B cell (primary cell): ENCODE data around the gene URGCP. TPM values are rescaled to one million over a fixed set of nuclear protein-coding genes. Genes with fewer than 3 reads are reported as not detected.

Source experiments
- ATAC-seq: fragments of 200-7000 bp; cut with Tn5 transposase; one replicate; pipeline ENCODE4 v1.10.0; 2021; ENCODE audit warnings: low read depth, mild to moderate bottlenecking, moderate number of reproducible peaks, moderate library complexity
- CTCF ChIA-PET: fragments of 350-600 bp; sonication (Branson Sonifier 250); formaldehyde crosslinking; loops from one replicate; lab custom pipeline; 2021; ENCODE audit warnings: antibody characterized with exemption, inconsistent platforms; lab: Charles Lee
- POLR2A ChIA-PET: fragments of 350-600 bp; sonication (Branson Sonifier 250); formaldehyde crosslinking; loops from one replicate; lab custom pipeline; 2021; ENCODE audit warnings: antibody characterized with exemption; lab: Charles Lee
- DNase-seq: peaks from one replicate; pipeline ENCODE4 v3.0.0; 2013
- H2AFZ ChIP-seq: 2 replicates; pipeline ENCODE4 v1.6.1; 2012; ENCODE audit warnings: mild to moderate bottlenecking, low read depth, low read length; ENCODE audit not compliant: insufficient read depth, poor library complexity, severe bottlenecking
- H3K27ac ChIP-seq, 2 donors: 1 replicate in 1 of 2; 2 replicates in 1 of 2; pipeline ENCODE4 v1.5.1; 2012 to 2013; ENCODE audit warnings: low read length in 2 of 2, mild to moderate bottlenecking in 2 of 2, moderate library complexity in 1 of 2
- H3K27me3 ChIP-seq, 4 experiments: fragments of 200-600 bp in 1 of 4; sonication (generic) in 1 of 4; replicated peaks in 1 of 4; 1 replicate in 2 of 4; 2 replicates in 2 of 4; pipeline versions ENCODE4 v1.6.1 to v1.7.0; 2013 to 2016; ENCODE audit warnings: low read length in 3 of 4, mild to moderate bottlenecking in 2 of 4, mixed read lengths in 1 of 4, moderate library complexity in 1 of 4; ENCODE audit not compliant: insufficient read depth in 4 of 4, control insufficient read depth in 3 of 4; ENCODE audit errors: control extremely low read depth in 1 of 4
- H3K36me3 ChIP-seq, 2 experiments: replicated peaks in 1 of 2; 1 replicate in 1 of 2; 2 replicates in 1 of 2; pipeline versions ENCODE4 v1.6.1 to v1.7.1; 2013; ENCODE audit warnings: low read length in 1 of 2; ENCODE audit not compliant: insufficient read depth in 2 of 2, control insufficient read depth in 1 of 2; ENCODE audit errors: control extremely low read depth in 1 of 2, extremely low read depth in 1 of 2
- H3K4me1 ChIP-seq, 2 donors: fragments of 200-600 bp in 1 of 2; sonication (generic) in 1 of 2; 1 replicate in 1 of 2; 2 replicates in 1 of 2; pipeline versions ENCODE4 v1.5.1 to v1.6.1; 2013 to 2017; ENCODE audit warnings: low read length in 2 of 2; ENCODE audit not compliant: control insufficient read depth in 2 of 2, insufficient read depth in 2 of 2
- H3K4me2 ChIP-seq: replicated peaks from 2 replicates; pipeline ENCODE3; 2012; ENCODE audit warnings: mild to moderate bottlenecking, low read depth, low read length; ENCODE audit not compliant: poor library complexity, severe bottlenecking
- H3K4me3 ChIP-seq, 5 experiments: fragments of 200-600 bp in 1 of 5; sonication (generic) in 1 of 5; 1 replicate in 3 of 5; 2 replicates in 2 of 5; pipeline versions ENCODE4 v1.5.1 to v1.7.0; 2011 to 2016; ENCODE audit warnings: low read length in 4 of 5, mild to moderate bottlenecking in 4 of 5, low read depth in 2 of 5, control low read depth in 1 of 5, moderate library complexity in 1 of 5; ENCODE audit not compliant: insufficient read depth in 1 of 5; ENCODE audit errors: control extremely low read depth in 1 of 5, extremely low read depth in 1 of 5
- H3K79me2 ChIP-seq: fragments of 200-600 bp; sonication (generic); one replicate; pipeline ENCODE4 v1.6.0; 2016; ENCODE audit warnings: low read length; ENCODE audit not compliant: control insufficient read depth, insufficient read depth
- H3K9ac ChIP-seq: fragments of 200-600 bp; sonication (generic); 2 replicates; pipeline ENCODE4 v1.6.1; 2017; ENCODE audit warnings: mild to moderate bottlenecking, low read length, moderate library complexity
- H3K9me3 ChIP-seq, 3 donors: one replicate each; pipeline versions ENCODE4 v1.6.1 to v1.7.1; 2013; ENCODE audit warnings: low read length in 2 of 3; ENCODE audit not compliant: control insufficient read depth in 2 of 3, insufficient read depth in 1 of 3; ENCODE audit errors: control extremely low read depth in 1 of 3
- H4K20me1 ChIP-seq: 2 replicates; pipeline ENCODE4 v1.6.0; 2012; ENCODE audit warnings: mild to moderate bottlenecking, low read length; ENCODE audit not compliant: insufficient read depth, control insufficient read depth, poor library complexity, severe bottlenecking
- H3K27ac Mint-ChIP-seq: one replicate; pipeline ENCODE4 v1.8.0; 2021; ENCODE audit warnings: mixed read lengths
- H3K27me3 Mint-ChIP-seq: one replicate; pipeline ENCODE4 v1.8.0; 2021; ENCODE audit warnings: mixed read lengths
- H3K4me1 Mint-ChIP-seq: one replicate; pipeline ENCODE4 v1.8.0; 2021; ENCODE audit warnings: mixed read lengths
- H3K4me3 Mint-ChIP-seq: one replicate; pipeline ENCODE4 v1.8.0; 2021; ENCODE audit warnings: mixed read lengths
- H3K9me3 Mint-ChIP-seq: one replicate; pipeline ENCODE4 v1.8.0; 2022; ENCODE audit warnings: mixed read lengths; ENCODE audit not compliant: insufficient read depth
- CTCF ChIP-seq: fragments of 200-600 bp; IDR thresholded peaks from one replicate; pipeline ENCODE4 v1.8.0; 2022; ENCODE audit warnings: antibody characterized with exemption, mild to moderate bottlenecking
- EZH2 ChIP-seq: IDR thresholded peaks from 2 replicates; pipeline ENCODE4 v1.6.1; 2012; ENCODE audit warnings: borderline replicate concordance, low read depth, mild to moderate bottlenecking, moderate library complexity, low read length; ENCODE audit not compliant: insufficient read depth, poor library complexity, severe bottlenecking
- WGBS: methylation state at CpG from one replicate; pipeline ENCODE4 v1.1.5; 2013; ENCODE audit warnings: missing lambda C conversion rate; ENCODE audit not compliant: insufficient coverage; 5-methylcytosine and 5-hydroxymethylcytosine counted together
- intact Hi-C: fragments of 100-400 bp; cut with micrococcal nuclease; formaldehyde crosslinking; loops from one replicate; pipeline ENCODE4 v1.10.0; 2022
- polyA plus RNA-seq: library from polyadenylated mRNA; depleted of rRNA; stranded (reverse); fragments of >200 nt; gene quantifications from 2 replicates; pipeline ENCODE4 v1.2.3, GENCODE V29; 2012
- total RNA-seq, 2 donors: library from RNA; stranded (reverse); fragments of 120-200 nt in 1 of 2; gene quantifications; 1 replicate in 1 of 2; 2 replicates in 1 of 2; pipeline versions ENCODE4 v1.2.3 to v1.2.4, GENCODE V29; 2013 to 2022

Gene URGCP
- total and polyA plus RNA-seq, 2 donors (not counting 1 experiment from before 2014, with no cell fraction given), result 16.5 to 25.1 TPM

- Histone ChIP-seq H3K9ac (no peak overlapping the region), H3K4me2 (no peak overlapping the region), H3K79me2 (no peaks in the 10 kb centered on the region), H3K4me3 (no peak overlapping the region), H3K4me1 (no peaks in the 10 kb centered on the region), H3K27ac (no peak overlapping the region), H3K36me3 (no peaks in the 10 kb centered on the region), H2AFZ (no peak overlapping the region), H3K27me3 (peaks cover 0 to 2% (median 0%) of the 10 kb centered on the region in 4 experiments), H3K9me3 (peaks cover 0 to 6% (median 0%) of the 10 kb centered on the region in 3 donors), H4K20me1 (no peaks in the 10 kb centered on the region)
- intact Hi-C loops, result no loop called here
- H3K27me3 Mint-ChIP-seq, result peaks cover 9% of the 10 kb centered on the region
- no peak overlapping the region for H3K4me3 Mint-ChIP-seq
- TF ChIP-seq EZH2 (no peak), CTCF (no peak)
- ATAC-seq, result no peak
- WGBS, result no CpG with 5 or more reads among the region's 1 CpG
- DNase-seq, result no peak
- CTCF ChIA-PET, result no interaction called here
- no peak overlapping the region for H3K27ac Mint-ChIP-seq
- no peaks in the 10 kb centered on the region for H3K4me1 Mint-ChIP-seq
- no peaks in the 10 kb centered on the region for H3K9me3 Mint-ChIP-seq
- POLR2A ChIA-PET, result no interaction called here
Measured at GRCh38 chr7:43856996-43857395, 49.4 kb downstream of the URGCP start.

DNA sequence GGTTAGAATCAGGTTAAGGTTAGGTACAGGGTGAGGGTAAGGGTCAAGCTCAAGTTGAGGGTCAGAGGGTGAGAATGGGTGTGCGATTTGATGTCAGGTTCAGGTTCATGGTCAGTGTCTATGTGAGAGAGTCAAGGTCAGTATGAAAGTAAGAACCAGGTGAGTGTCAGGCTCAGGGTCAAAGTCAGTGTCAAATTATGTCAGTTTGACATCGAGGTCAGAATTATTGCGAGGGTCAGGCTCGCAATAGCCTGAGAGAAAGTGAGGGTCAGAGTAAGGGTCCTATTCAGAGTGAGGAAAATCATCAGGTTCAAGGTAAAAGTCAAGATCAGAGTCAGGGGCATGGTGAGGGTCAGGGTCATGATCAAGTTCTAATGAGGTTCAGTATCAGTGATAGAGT lies 50.1 kb downstream of the URGCP start:
- Mint-ChIP-seq H3K9me3 (no peaks in the 10 kb centered on the region), H3K27ac (no peak overlapping the region), H3K4me1 (no peaks in the 10 kb centered on the region), H3K27me3 (peaks cover 9% of the 10 kb centered on the region), H3K4me3 (no peak overlapping the region)
- Histone ChIP-seq H4K20me1 (no peaks in the 10 kb centered on the region), H3K4me2 (no peak overlapping the region), H3K27me3 (peaks cover 0 to 2% (median 0%) of the 10 kb centered on the region in 4 experiments), H3K9ac (no peak overlapping the region), H3K27ac (no peak overlapping the region), H3K4me1 (no peaks in the 10 kb centered on the region), H2AFZ (no peak overlapping the region), H3K4me3 (no peak overlapping the region), H3K36me3 (no peaks in the 10 kb centered on the region), H3K79me2 (no peaks in the 10 kb centered on the region), H3K9me3 (peaks cover 0 to 6% (median 0%) of the 10 kb centered on the region in 3 donors)
- no peak for ATAC-seq
- WGBS, result 98% methylated on average over 4 of the region's 4 CpGs
- intact Hi-C loops, result no loop called here
- DNase-seq, result no peak
- POLR2A ChIA-PET, result no interaction called here
- no peak for TF ChIP-seq CTCF
- no peak for TF ChIP-seq EZH2
- CTCF ChIA-PET, result no interaction called here
